ENCODE data around the gene SRSF11.
"Not testable (repeated sequence)": the region's sequence is repeated elsewhere in the genome, so short reads cannot be mapped to it uniquely, and the experiment has no call there.

Gene SRSF11, protein sequence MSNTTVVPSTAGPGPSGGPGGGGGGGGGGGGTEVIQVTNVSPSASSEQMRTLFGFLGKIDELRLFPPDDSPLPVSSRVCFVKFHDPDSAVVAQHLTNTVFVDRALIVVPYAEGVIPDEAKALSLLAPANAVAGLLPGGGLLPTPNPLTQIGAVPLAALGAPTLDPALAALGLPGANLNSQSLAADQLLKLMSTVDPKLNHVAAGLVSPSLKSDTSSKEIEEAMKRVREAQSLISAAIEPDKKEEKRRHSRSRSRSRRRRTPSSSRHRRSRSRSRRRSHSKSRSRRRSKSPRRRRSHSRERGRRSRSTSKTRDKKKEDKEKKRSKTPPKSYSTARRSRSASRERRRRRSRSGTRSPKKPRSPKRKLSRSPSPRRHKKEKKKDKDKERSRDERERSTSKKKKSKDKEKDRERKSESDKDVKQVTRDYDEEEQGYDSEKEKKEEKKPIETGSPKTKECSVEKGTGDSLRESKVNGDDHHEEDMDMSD

DNA sequence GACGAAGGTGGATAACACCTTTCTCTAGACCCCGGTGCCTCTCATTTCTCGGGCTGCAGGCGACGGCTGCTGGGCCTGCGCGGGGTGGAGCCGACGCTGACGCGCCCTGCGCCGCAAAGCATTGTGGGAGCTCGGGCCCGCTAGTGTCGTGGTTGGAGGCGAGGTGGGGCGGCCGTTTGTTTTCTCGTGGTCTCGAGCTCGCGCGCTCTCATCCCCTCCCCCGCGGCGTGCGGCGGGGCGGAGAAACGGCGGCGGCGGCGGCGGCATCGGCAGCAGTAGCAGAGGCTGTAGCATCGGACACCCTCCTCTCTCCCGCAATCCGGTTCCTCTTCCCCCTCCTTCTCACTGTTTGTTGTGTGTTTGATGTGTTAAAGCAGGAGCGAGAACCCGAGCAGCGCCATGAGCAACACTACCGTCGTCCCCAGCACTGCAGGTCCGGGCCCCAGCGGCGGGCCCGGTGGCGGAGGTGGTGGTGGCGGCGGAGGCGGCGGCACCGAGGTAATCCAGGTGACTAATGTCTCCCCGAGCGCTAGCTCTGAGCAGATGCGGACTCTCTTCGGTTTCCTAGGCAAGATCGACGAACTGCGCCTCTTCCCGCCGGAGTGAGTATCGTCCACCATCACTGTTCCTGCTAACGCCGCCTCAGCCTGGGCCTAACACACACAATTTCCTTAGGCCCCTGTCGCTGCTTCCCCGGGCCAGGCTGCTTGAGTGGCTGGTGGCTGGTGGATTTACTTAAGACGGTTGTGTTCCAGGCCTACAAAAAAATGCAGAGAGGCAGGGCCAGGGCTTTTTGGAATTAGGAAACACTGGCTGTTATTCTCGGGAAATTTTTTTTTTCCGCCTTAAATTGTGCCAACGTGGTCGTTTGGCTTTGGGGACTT, at the start of gene SRSF11:
Gene SRSF11 (plus strand): TSS at position 143 of the 884 bp plus-strand sequence. CDS start 257 bp downstream, at position 400.
- DNase-seq (ENCODE audit: low spot score) = peak; percentile 96

DNA sequence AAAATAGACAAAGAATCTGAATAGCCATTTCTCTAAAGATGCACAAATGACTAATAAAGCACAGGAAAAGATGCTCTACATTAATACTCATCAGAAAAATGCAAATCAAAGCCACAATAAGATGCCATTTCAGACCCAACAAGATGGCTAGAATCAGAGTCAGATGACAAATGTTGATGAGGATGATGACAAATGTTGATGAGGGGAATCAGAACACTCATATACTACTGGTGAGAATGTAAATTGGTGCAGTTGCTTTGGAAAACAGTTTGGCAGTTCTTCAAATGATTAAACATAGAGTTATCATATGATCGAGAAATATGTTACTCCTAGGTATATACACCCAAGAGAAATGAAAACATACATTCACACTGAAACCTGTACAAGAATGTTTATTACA, 49.7 kb upstream of the SRSF11 start:
- DNase-seq (ENCODE audit: low spot score) = peak; percentile 10

DNA sequence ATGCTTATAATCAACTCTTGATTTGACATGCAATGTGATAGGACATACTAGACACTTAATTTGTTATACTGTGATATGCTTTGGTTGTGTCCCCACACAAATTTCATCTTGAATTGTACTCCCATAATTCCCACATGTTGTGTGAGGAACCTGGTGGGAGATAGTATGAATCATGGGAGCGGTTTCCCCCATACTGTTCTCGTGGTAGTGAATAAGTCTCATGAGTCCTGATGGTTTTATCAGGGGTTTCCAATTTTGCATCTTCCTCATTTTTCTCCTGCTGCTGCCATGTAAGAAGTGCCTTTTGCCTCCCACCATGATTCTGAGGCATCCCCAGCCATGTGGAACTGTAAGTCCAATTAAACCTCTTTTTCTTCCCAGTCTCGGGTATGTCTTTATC, 36.0 kb upstream of the SRSF11 start:
- DNase-seq (ENCODE audit: low spot score) = not testable (repeated sequence)

DNA sequence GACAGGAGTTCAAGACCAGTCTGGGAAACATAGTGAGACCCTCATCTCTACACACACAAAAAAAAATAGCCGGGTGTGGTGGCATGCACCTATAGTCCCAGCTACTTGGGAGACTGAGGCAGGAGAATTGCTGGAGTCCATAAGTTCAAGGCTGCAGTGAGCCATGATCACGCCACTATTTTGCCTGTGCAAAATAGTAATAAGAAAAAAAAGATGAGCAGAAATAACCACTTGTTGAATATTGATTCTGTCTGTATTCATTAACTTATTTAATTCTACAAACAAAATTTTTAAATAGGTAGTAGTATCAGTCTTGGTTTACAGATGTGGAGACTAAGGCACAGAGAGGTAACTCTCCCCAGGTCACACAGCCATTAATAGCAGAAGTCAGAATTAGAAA, 32.7 kb upstream of the SRSF11 start:
- DNase-seq (ENCODE audit: low spot score) = no peak

DNA sequence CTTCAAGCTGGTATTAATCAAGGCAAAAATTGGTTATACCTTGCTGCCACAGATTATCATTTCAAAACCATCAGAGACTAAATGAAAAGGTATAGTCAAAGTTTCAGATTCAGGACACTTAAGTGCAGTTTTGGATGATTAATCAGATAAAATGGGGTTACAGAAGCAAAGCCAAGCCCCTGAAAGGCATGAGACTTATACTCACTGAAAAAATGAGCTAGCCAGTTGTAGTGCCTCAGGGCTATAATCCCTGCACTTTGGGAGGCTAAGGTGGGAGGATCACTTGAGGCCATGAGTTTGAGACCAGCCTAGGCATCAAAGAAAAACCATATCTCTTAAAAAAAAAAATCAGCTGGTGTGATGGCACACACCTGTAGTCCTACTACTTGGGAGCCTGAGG, 31.0 kb upstream of the SRSF11 start:
- DNase-seq (ENCODE audit: low spot score) = no peak

DNA sequence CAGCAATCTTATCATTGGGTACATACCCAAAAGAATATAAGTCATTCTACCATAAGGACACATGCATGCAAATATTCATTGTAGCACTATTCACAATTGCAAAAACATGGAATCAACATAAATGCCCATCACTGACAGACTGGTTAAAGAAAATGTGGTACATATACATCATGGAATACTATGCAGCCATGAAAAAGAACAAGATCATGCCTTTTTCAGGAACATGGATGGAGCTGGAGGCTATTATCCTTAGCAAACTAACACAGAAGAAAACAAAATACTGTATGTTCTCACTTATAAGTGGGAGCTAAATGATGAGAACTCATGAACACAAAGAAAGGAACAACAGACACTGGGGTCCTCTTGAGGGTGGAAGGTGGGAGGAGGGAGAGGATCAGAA, 28.7 kb upstream of the SRSF11 start:
- not testable (repeated sequence) for DNase-seq (ENCODE audit: low spot score)

DNA sequence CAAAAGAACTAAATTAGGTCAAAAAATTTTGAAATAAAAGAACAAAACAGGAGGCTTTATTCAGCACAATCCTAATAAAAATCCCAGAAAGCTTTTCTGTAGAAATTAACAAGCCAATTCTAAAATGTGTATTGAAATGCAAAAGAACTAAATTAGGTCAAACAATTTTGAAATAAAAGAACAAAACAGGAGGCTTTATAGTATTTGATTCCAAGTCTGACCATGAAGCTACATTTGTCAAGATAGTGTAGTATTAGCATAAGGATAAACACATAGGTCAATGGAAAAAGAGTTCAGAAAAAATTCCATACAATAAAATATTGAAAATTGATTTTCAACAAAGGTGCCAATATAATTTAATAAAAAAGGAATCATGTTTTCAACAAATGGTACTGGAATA, 26.6 kb upstream of the SRSF11 start:
- DNase-seq (ENCODE audit: low spot score) = no peak

DNA sequence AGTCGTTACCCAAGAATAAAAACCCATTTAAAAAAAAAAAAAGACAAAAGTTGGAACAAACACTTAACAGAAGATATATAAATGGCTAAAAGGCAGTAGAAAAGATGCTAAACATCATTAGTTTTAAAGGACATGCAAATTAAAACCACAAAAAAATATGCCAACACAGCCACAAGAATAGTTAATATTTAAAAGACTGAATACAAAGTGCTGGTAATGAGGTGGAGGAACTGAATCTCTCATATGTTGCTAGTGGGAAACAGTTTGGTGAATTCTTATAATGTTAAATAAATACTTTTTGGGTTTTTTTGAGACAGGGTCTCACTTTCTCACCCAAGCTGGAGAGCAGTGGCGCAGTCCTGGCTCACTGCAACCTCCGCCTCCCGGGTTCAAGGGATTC, 25.8 kb upstream of the SRSF11 start:
- DNase-seq (ENCODE audit: low spot score) = no peak

DNA sequence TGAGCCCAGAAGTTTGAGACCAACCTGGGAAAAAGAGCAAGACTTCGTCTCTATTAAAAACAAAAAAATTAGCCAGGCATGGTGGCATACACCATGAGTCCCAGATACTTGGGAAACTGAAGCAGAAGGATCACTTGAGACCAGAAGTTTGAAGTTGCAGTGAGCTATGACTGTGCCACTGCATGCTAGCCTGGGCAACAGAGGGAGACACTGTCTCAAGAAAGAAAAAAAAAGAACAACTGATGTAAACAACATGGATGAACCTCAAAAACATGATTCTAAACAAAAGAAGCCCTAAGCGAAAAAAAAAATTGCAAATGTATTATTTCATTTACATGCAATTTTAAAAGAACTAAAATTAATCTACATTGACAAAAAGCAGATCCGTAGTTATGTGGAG, 24.8 kb upstream of the SRSF11 start:
- no peak for DNase-seq (ENCODE audit: low spot score)

DNA sequence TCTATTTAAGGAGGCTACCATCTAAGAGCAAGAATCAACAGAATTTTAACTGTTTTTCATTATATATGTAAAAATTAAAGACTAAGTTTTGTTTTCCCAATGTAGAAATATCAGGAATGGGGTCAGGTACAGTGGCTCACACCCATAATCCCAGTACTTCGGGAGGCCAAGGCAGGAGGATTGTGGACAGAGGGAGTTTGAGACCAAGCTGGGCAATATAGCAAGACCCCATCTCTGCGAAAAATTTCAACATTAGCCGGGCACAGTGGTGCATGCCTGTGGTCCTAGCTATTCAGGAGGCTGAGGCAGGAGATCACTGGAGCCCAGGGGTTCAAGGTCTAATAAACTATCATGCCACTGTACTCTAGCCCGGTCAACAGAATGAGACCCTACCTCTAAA, 21.1 kb upstream of the SRSF11 start:
- DNase-seq (ENCODE audit: low spot score) = no peak

DNA sequence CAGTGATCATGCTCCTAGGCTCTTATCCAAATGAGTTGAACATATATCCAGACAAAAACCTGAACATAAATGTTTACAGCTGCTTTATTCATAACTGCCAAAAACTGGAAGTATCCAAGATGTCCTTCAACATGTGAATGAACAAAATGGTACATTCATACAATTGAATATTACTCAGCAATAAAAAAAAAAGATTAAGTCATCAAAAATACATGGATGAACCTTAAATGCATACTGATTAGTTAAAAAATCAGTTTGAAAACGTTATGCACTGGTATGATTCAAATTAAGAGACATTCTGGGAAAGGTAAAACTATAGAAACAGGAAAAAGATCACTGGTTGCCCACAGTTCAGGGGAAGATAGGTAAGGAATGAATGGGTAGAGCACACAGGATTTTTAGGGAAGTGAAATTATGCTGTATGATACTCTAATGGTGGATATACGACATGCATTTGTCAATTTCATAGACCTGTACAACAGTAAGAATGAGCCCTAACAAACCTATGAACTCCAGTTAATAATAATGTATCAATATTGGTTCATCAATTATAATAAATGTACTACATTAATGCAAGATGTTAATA, 18.9 kb upstream of the SRSF11 start:
- DNase-seq (ENCODE audit: low spot score) = no peak

DNA sequence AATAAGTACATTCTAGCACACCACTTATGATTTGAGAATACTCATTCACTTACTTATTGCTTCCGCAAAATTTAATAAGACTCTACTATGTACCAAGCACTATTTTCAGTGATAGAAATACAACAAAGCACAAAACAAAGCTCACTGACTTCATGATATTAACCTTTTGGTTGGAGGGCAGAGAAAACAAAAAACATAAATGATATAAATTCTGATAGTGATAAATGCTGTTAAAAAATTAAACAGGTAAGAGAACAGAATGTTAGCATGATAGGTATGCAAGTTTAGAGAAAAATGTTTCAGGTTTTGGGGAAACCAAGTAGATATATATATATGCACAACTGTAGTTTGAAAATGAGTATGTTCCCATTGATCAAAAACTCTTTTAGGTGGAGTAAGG, 17.0 kb upstream of the SRSF11 start:
- no peak for DNase-seq (ENCODE audit: low spot score)

DNA sequence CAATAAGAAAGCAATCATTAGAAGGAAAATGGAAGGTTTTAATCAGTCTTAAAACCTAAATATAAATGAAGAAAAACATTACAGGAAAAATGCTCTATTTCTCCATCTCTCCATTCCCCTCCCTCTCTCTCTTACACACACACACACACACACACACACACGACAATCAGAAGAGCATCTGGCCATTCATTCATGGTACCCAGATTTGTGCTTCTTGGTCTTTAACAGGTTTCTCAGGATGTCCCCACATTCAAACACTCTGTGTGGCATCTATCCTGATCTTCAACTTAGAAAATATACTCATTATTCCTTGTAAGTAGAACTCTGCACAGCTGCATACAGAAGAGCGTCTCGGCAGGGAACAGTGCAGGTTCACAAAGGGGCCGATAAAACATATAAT, 16.6 kb upstream of the SRSF11 start:
- DNase-seq (ENCODE audit: low spot score) = no peak

DNA sequence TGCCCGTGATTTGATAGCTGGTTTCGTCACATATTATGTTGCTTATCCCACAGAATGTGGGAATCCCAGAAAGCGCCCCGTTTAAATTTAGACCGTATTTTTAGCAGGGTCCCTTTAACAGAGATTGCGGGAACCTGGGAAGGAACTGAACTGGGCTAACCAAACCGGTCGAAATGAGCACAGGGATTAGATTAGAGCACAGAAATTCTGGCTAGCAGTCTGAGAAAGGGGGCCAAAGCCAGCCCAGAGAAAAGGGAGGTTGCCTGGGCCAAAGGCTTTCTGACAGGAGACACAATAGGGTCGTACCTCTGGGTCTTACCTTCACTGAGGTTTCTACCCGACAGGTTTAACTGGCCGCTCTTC, 16.1 kb upstream of the SRSF11 start:
- no peak for DNase-seq (ENCODE audit: low spot score)

DNA sequence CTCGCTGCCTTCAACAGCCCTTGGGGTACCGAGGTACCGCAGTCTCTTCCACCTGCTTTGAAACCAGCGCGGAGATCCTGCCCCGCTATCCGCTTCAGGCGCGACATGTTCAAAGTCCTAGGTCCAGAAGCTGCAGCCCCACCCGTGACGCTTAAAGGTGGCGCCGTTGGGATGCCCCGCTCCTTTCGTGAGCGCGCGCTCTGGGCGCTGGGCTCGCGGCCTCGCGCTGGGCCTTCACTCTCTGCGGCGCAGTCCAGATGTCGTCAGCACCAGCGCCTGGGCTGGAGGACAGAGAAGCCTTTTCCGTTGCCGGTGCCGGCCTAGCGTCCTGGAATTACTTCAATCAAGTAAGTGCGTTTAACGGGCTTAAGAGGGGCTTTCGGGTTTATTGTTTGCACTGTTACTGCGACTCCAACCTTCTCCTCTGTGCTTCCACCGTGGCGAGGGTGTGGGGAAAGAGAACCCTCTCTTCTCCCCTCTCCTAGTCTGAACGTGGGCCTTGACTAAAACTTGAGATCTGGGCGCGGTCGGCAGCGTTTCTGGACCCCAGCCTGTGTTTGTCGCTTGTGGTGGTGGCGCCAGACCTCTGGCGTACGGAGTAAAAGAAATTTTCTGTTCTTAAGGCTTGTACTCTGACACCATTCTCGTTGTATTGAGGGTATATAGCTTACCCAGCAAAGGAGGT, 15.6 kb upstream of the SRSF11 start, which contains the start of gene LRRC40:
Gene LRRC40 (minus strand): TSS at position 146 of the 685 bp plus-strand sequence. CDS start 39 bp downstream, at position 107.
- peak; percentile 95 for DNase-seq (ENCODE audit: low spot score)

DNA sequence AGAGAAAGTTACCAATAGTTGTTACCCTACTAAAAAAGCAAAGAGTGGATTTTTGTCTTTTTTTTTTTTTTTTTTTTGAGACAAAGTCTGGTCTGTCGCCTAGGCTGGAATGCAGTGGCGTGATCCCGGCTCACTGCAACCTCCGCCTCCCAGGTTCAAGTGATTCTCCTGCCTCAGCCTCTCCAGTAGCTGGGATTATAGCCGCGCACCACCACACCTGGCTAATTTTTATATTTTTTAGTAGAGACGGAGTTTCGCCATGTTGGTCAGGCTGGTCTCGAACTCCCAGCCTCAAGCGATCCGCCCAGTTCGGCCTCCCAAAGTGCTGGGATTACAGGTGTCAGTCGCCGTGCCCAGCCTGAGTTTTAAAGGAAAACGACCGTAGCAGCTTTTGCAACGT, 14.3 kb upstream of the SRSF11 start:
- not testable (repeated sequence) for DNase-seq (ENCODE audit: low spot score)

DNA sequence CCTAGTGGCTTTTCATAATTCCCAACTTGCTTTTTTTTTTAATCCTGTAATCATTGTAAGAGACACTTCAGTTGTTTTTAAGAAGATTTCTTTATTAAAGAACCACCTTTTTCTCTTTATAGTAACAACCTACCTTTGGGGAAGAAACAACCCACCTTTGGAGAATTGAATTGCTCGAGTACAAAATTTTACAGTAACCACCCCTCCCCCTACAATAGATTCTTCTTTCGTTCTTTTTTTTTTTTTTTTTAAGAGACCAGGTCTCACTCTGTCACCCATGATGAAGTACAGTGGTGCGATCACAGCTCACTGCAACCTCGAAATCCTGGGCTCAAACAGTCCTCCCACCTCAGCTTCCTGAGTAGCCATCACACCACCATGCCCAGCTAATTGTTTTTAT, 13.7 kb upstream of the SRSF11 start:
- DNase-seq (ENCODE audit: low spot score) = no peak

DNA sequence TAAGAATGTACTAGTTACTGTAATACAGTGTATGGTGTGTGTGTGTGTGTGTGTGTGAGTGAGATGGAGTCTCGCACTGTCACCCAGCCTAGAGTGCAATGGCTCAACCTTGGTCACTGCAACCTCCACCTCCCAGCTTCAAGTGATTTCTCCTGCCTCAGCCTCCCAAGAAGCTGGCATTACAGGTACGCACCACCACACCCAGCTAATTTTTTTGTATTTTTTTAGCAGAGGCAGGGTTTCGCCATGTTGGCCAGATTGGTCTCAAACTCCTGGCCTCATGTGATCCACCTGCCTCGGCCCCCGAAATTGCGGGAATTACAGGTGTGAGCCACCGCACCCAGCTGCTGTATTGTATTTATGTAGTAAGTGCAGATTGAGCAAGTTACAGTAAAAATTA, 12.9 kb upstream of the SRSF11 start:
- DNase-seq (ENCODE audit: low spot score) = no peak

DNA sequence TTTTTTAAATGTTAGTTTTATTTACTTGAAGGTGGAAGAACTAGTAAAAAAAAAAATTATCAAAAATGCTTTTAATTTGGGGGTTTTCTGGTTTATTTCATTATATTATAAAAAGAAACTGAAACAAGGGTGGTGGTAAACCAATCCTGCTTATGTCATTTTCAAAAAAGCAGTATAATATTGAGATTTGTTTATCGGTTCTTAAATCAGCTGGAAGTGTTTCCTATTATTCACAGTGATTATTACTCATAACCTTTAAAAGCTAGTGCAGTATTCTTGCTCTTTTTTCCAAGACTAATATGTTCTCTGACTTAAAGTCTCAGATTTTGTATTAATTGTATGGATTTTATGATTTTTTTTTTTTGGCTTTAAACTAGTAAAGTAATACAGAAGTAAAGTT, 10.4 kb upstream of the SRSF11 start:
- DNase-seq (ENCODE audit: low spot score) = peak; percentile 28

DNA sequence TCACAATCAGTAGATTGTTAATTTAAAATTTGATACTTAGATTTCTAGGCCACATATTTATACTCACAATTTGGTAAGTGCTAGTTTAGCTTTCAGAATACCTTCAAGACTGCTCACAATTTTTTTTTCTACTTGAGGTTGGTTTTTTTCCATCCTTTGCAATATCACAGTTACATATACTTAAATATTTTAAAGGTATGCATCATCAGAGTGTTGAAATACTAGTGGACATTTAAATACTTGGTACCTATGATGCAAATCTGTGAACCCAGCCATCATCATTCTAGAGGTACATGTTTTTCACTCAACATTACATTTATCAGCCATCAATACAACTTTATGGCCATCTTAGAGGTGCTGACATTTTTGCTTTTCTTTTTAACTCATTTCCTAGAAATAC, 9.6 kb upstream of the SRSF11 start:
- no peak for DNase-seq (ENCODE audit: low spot score)

DNA sequence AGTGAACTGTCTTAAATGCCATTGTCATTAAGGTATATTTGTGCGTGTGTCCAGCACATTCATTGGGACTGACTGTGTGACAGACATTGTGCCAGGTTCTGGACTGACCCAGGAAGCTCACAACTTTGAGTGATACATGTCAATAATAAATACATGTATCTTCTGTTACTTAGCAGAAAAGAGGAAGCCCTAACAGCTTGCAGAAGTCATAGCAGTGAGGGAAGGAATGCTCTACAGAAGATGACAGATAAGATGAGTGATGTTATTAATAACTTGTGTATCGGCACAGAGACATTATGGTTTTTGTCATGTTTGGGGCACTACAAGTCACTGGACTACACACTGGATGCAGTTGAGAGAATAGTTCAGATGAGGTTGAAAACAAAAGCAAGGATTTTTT, 1.2 kb upstream of the SRSF11 start:
- DNase-seq (ENCODE audit: low spot score) = no peak

Data from activated CD4-positive, alpha-beta T cell treated with anti-CD3 and anti-CD28 coated beads, Interleukin-2, Interleukin-4, amounts not matched to agents 100 ng/mL and 50 ng/mL, durations not matched to agents 16 hours and 8 hours (primary cell).